ENCODE results near the gene CENPE.

GRCh38 chr4:103085555-103086196, 112.5 kb downstream of the CENPE start:
- TF ChIP-seq CTCF (IDR thresholded peaks at IDR 0.05; ENCODE audit: control extremely low read depth in 1 of 3, insufficient read depth in 1 of 3, low read depth in 1 of 3, low read length in 3 of 3) (no peak), ATF3 (IDR thresholded peaks at IDR 0.05; ENCODE audit: insufficient read depth, low read depth, low read length) (no peak), POLR2AphosphoS5 (IDR thresholded peaks at IDR 0.05; ENCODE audit: low read depth, low read length) (no peak), YY1 (IDR thresholded peaks at IDR 0.05; ENCODE audit: low read depth, low read length) (no peak), POLR2A (IDR thresholded peaks at IDR 0.05; ENCODE audit: control extremely low read depth in 1 of 2, low read depth in 2 of 2, low read length in 2 of 2) (no peak), JUN (IDR thresholded peaks at IDR 0.05; ENCODE audit: low read depth, low read length) (no peak), BRCA1 (IDR thresholded peaks at IDR 0.05; ENCODE audit: low read depth, low read length) (no peak), HDAC2 (IDR thresholded peaks at IDR 0.05; ENCODE audit: borderline replicate concordance in 1 of 2, low read depth in 2 of 2, low read length in 2 of 2) (no peak), EZH2 (IDR thresholded peaks at IDR 0.05; ENCODE audit: low read depth, low read length, severe bottlenecking) (no peak), SRF (IDR thresholded peaks at IDR 0.05; ENCODE audit: low read depth, low read length) (no peak), MAFK (IDR thresholded peaks at IDR 0.05; ENCODE audit: low read depth, low read length) (no peak), RBBP5 (IDR thresholded peaks at IDR 0.05; ENCODE audit: borderline replicate concordance, low read depth, low read length) (no peak)

Data from H1 (cell line).